22Rv1 (cell line): ENCODE data around the gene EIF4E3.

Source experiments
- ZFX ChIP-seq: fragments of 450-650 bp; IDR thresholded peaks from 2 replicates; pipeline ENCODE4 v1.6.1; 2017; ENCODE audit warnings: antibody characterized with exemption, borderline replicate concordance
- TF ChIP-seq, protein P1 (sequence below): fragments of 450-650 bp; IDR thresholded peaks from 2 replicates; pipeline ENCODE4 v1.5.1; 2017; ENCODE audit warnings: mild to moderate bottlenecking

DNA sequence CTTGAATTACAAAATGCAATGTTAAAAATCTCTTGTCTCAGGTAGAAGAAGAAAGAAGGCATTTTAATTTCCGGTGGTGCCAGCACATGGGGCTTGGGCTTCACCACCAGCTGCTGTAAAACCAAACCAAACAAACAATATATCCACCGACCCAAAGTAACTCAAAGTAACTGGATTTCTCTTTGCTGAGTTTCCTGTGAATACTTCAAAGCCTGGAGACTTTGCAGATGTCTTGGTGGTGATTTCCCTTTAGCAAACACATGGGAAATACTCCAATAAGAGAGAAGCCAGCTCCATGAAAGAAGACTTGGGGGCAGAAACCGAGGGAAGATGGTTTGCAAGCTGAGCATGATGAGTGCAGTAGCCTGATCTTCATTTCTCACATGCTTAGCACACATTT is 62.6 kb downstream of the EIF4E3 start:
- TF ChIP-seq, protein P1, sequence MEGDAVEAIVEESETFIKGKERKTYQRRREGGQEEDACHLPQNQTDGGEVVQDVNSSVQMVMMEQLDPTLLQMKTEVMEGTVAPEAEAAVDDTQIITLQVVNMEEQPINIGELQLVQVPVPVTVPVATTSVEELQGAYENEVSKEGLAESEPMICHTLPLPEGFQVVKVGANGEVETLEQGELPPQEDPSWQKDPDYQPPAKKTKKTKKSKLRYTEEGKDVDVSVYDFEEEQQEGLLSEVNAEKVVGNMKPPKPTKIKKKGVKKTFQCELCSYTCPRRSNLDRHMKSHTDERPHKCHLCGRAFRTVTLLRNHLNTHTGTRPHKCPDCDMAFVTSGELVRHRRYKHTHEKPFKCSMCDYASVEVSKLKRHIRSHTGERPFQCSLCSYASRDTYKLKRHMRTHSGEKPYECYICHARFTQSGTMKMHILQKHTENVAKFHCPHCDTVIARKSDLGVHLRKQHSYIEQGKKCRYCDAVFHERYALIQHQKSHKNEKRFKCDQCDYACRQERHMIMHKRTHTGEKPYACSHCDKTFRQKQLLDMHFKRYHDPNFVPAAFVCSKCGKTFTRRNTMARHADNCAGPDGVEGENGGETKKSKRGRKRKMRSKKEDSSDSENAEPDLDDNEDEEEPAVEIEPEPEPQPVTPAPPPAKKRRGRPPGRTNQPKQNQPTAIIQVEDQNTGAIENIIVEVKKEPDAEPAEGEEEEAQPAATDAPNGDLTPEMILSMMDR, result no peak
- TF ChIP-seq ZFX, result no peak
